Aorta (tissue), 5 donors: ENCODE data around the gene TUBAL3. TPM values are rescaled to one million over a fixed set of nuclear protein-coding genes. Genes with fewer than 3 reads are reported as not detected.

Experiments used
- ATAC-seq: fragments of 200-7000 bp; cut with Tn5 transposase; one replicate; pipeline ENCODE4 v1.9.1; 2022; ENCODE audit warnings: moderate library complexity; ENCODE audit not compliant: low FRiP score
- DNase-seq, 2 donors: peaks; one replicate each; pipeline ENCODE4 v3.0.0-alpha.2; 2020
- H3K27ac ChIP-seq, 2 donors: one replicate each; pipeline ENCODE4 v1.5.1; 2013; ENCODE audit warnings: low read length in 2 of 2, mild to moderate bottlenecking in 2 of 2, moderate library complexity in 2 of 2, control low read depth in 1 of 2, inconsistent platforms in 1 of 2, low read depth in 1 of 2
- H3K27me3 ChIP-seq, 2 donors: one replicate each; pipeline ENCODE4 v1.6.1; 2013; ENCODE audit warnings: control low read depth in 1 of 2, low read length in 1 of 2, mild to moderate bottlenecking in 1 of 2, moderate library complexity in 1 of 2; ENCODE audit not compliant: insufficient read depth in 2 of 2, control insufficient read depth in 1 of 2
- H3K36me3 ChIP-seq, 2 donors: one replicate each; pipeline ENCODE4 v1.6.1; 2013; ENCODE audit warnings: control low read depth in 1 of 2, low read length in 1 of 2, mild to moderate bottlenecking in 1 of 2; ENCODE audit not compliant: insufficient read depth in 2 of 2, control insufficient read depth in 1 of 2
- H3K4me1 ChIP-seq, 2 donors: one replicate each; pipeline ENCODE4 v1.6.1; 2013; ENCODE audit warnings: low read length in 2 of 2, control low read depth in 1 of 2, mild to moderate bottlenecking in 1 of 2, moderate library complexity in 1 of 2; ENCODE audit not compliant: insufficient read depth in 2 of 2, control insufficient read depth in 1 of 2
- H3K4me3 ChIP-seq, 2 donors: one replicate each; pipeline ENCODE4 v1.5.1; 2013; ENCODE audit warnings: low read length in 2 of 2, control low read depth in 1 of 2, mild to moderate bottlenecking in 1 of 2
- H3K9me3 ChIP-seq: one replicate; pipeline ENCODE4 v1.6.1; 2013; ENCODE audit warnings: mild to moderate bottlenecking, low read length; ENCODE audit not compliant: control insufficient read depth
- WGBS, 2 donors: extraction: QIAGEN DNeasy Blood & Tissue Kit; methylation state at CpG; one replicate each; pipeline ENCODE4 v1.1.7; 2013; 5-methylcytosine and 5-hydroxymethylcytosine counted together
- intact Hi-C, 2 donors: fragments of 100-400 bp; cut with DNase I; formaldehyde crosslinking; loops; one replicate each; pipeline versions ENCODE4 v1.14.2 to v1.15.0; 2022
- polyA plus RNA-seq, 2 donors: library from polyadenylated mRNA; stranded (reverse); fragments of 200-250 nt; gene quantifications; one replicate each; pipeline ENCODE4 v1.2.3, GENCODE V29; 2013
- total RNA-seq, 2 donors: library from RNA; stranded (reverse); fragmentation: NEBNext Ultra II Directional; extraction: Animal tissue kit (Norgen Biotek cat#: 25700); gene quantifications; one replicate each; pipeline ENCODE4 v1.2.1, GENCODE V29; 2021
- donor health status: healthy with polysubstance abuse.
- donor health status: Bipolar disorder and iron deficiency.
- donor health status: DM: no; HTN: no; CAD: no.
- donor health status: DM: no; HTN: no; CAD: no.
- donor health status: DM: yes; HTN: yes; CAD: no.

The TUBAL3 gene
- total and polyA plus RNA-seq, 4 donors = 0.28 to 10.6 TPM; not detected in 2

- intact Hi-C loops = no loop called here
- Histone ChIP-seq H3K36me3 (no peaks in the 10 kb centered on the region), H3K4me3 (no peak overlapping the region), H3K27me3 (no peaks in the 10 kb centered on the region), H3K4me1 (no peaks in the 10 kb centered on the region), H3K27ac (no peak overlapping the region), H3K9me3 (no peaks in the 10 kb centered on the region)
- ATAC-seq (no peak), DNase-seq (no peak)
These were observed 59.9 kb downstream of the TUBAL3 start for GRCh38 chr10:5344746-5345145.

- Histone ChIP-seq H3K4me1 (no peaks in the 10 kb centered on the region), H3K4me3 (no peak overlapping the region), H3K27me3 (no peaks in the 10 kb centered on the region), H3K9me3 (no peaks in the 10 kb centered on the region), H3K36me3 (no peaks in the 10 kb centered on the region), H3K27ac (no peak overlapping the region)
- 68 to 73% methylated on average over 4 of the region's 4 CpGs for WGBS, 2 donors
- intact Hi-C loops = no loop called here
- ATAC-seq = no peak
- no peak for DNase-seq
These were observed 60.6 kb downstream of the TUBAL3 start for GRCh38 chr10:5343979-5344378.

GRCh38 chr10:5343561-5343960, 61.1 kb downstream of the TUBAL3 start:
- Histone ChIP-seq H3K9me3 (no peaks in the 10 kb centered on the region), H3K27ac (no peak overlapping the region), H3K4me3 (no peak overlapping the region), H3K27me3 (no peaks in the 10 kb centered on the region), H3K36me3 (no peaks in the 10 kb centered on the region), H3K4me1 (no peaks in the 10 kb centered on the region)
- DNase-seq (no peak), ATAC-seq (no peak)
- WGBS, 2 donors = 57% methylated on average over 4 of the region's 4 CpGs
- intact Hi-C loops = no loop called here

Other genes with a start within 250 kb of the TUBAL3 start
- under 1 TPM in 1 of 2 donors, not detected in 1; 0.30 TPM for gene AKR1C8, start 219.7 kb downstream of the TUBAL3 start, total RNA-seq
- gene AKR1C8, start 219.7 kb downstream of the TUBAL3 start, polyA plus RNA-seq = not detected
- gene AKR1C4, start 208.0 kb downstream of the TUBAL3 start, total RNA-seq = not detected
- gene AKR1C4, start 208.0 kb downstream of the TUBAL3 start, polyA plus RNA-seq = not detected
- gene UCN3, start 39.9 kb downstream of the TUBAL3 start, total RNA-seq = not detected
- gene UCN3, start 39.9 kb downstream of the TUBAL3 start, polyA plus RNA-seq = under 1 TPM in 1 of 2 donors, not detected in 1; 0.75 TPM
- gene NET1, start 7.7 kb upstream of the TUBAL3 start, total RNA-seq = 100 to 1,000 TPM; 266 to 451 TPM
- 100 to 1,000 TPM in 1 of 2 donors, 10 to 100 TPM in 1; 76.2 to 240 TPM for gene NET1, start 7.7 kb upstream of the TUBAL3 start, polyA plus RNA-seq
- gene CALML5, start 94.7 kb upstream of the TUBAL3 start, total RNA-seq = not detected
- not detected for gene CALML5, start 94.7 kb upstream of the TUBAL3 start, polyA plus RNA-seq
- gene CALML3, start 120.1 kb upstream of the TUBAL3 start, total RNA-seq = not detected
- under 1 TPM; 0.10 to 0.13 TPM for gene CALML3, start 120.1 kb upstream of the TUBAL3 start, polyA plus RNA-seq